Activated naive CD4-positive, alpha-beta T cell treated with anti-CD3 and anti-CD28 coated beads, Interleukin-2, amount 50 U/mL, for 72 hours (primary cell): ENCODE results near the gene KRTAP2-4. TPM values are rescaled to one million over a fixed set of nuclear protein-coding genes. Genes with fewer than 3 reads are reported as not detected.

Experiments used
- ATAC-seq, 2 donors: fragments of 150-1000 bp; cut with Tn5 transposase; 2 replicates each; pipeline ENCODE4 v1.10.0; 2021; ENCODE audit warnings: mild to moderate bottlenecking in 2 of 2, moderate library complexity in 2 of 2
- DNase-seq, 2 donors: peaks; one replicate each; pipeline ENCODE4 v3.0.0; 2021 to 2022; ENCODE audit warnings: low spot score in 2 of 2
- H3K27ac Mint-ChIP-seq, 2 donors: one replicate each; pipeline ENCODE4 v1.8.0; 2022; ENCODE audit warnings: mild to moderate bottlenecking in 2 of 2, mixed read lengths in 2 of 2
- H3K36me3 Mint-ChIP-seq, 2 donors: one replicate each; pipeline ENCODE4 v1.8.0; 2022; ENCODE audit warnings: mixed read lengths in 2 of 2
- H3K9me3 Mint-ChIP-seq, 2 donors: one replicate each; pipeline ENCODE4 v1.8.0; 2022; ENCODE audit warnings: mixed read lengths in 2 of 2
- total RNA-seq, 2 donors: library from RNA; stranded (reverse); gene quantifications; one replicate each; pipeline ENCODE4 v1.2.3, GENCODE V29; 2022

Gene KRTAP2-4
- total RNA-seq, 2 donors from 2014 or later, result not detected

GRCh38 chr17:41016578-41017215 lies 49.0 kb downstream of the KRTAP2-4 start:
- Mint-ChIP-seq H3K36me3 (no peaks in the 10 kb centered on the region), H3K9me3 (no peaks in the 10 kb centered on the region), H3K27ac (no peak overlapping the region)
- ATAC-seq, result no peak
- DNase-seq, result no peak

GRCh38 chr17:41015454-41015853 lies 50.2 kb downstream of the KRTAP2-4 start:
- Mint-ChIP-seq H3K27ac (no peak overlapping the region), H3K9me3 (no peaks in the 10 kb centered on the region), H3K36me3 (no peaks in the 10 kb centered on the region)
- no peak for DNase-seq
- no peak for ATAC-seq

Other genes with a start within 250 kb of the KRTAP2-4 start
- gene KRT10, start 243.3 kb downstream of the KRTAP2-4 start, total RNA-seq, result 10 to 100 TPM; 28.2 to 33.2 TPM
- gene KRT12, start 198.7 kb downstream of the KRTAP2-4 start, total RNA-seq, result not detected
- gene KRT20, start 180.6 kb downstream of the KRTAP2-4 start, total RNA-seq, result not detected
- not detected for gene KRT23, start 128.2 kb downstream of the KRTAP2-4 start, total RNA-seq
- not detected for gene KRT39, start 98.9 kb downstream of the KRTAP2-4 start, total RNA-seq
- not detected for gene KRT40, start 81.6 kb downstream of the KRTAP2-4 start, total RNA-seq
- not detected for gene KRTAP3-3, start 71.7 kb downstream of the KRTAP2-4 start, total RNA-seq
- gene KRTAP3-2, start 66.0 kb downstream of the KRTAP2-4 start, total RNA-seq, result not detected
- not detected for gene KRTAP3-1, start 56.8 kb downstream of the KRTAP2-4 start, total RNA-seq
- gene KRTAP1-5, start 38.7 kb downstream of the KRTAP2-4 start, total RNA-seq, result not detected
- gene KRTAP1-4, start 35.7 kb downstream of the KRTAP2-4 start, total RNA-seq, result not detected
- not detected for gene KRTAP1-3, start 31.0 kb downstream of the KRTAP2-4 start, total RNA-seq
- gene KRTAP1-1, start 24.4 kb downstream of the KRTAP2-4 start, total RNA-seq, result not detected
- not detected for gene KRTAP2-1, start 18.6 kb downstream of the KRTAP2-4 start, total RNA-seq
- gene KRTAP2-2, start 10.6 kb downstream of the KRTAP2-4 start, total RNA-seq, result not detected
- gene KRTAP2-3, start 5.8 kb downstream of the KRTAP2-4 start, total RNA-seq, result not detected
- not detected for gene KRTAP4-7, start 18.3 kb upstream of the KRTAP2-4 start, total RNA-seq
- gene KRTAP4-8, start 32.3 kb upstream of the KRTAP2-4 start, total RNA-seq, result not detected
- not detected for gene KRTAP4-16, start 36.3 kb upstream of the KRTAP2-4 start, total RNA-seq
- gene KRTAP4-9, start 39.5 kb upstream of the KRTAP2-4 start, total RNA-seq, result not detected
- not detected for gene KRTAP4-11, start 52.5 kb upstream of the KRTAP2-4 start, total RNA-seq
- not detected for gene KRTAP4-12, start 58.3 kb upstream of the KRTAP2-4 start, total RNA-seq
- gene KRTAP4-6, start 74.7 kb upstream of the KRTAP2-4 start, total RNA-seq, result not detected
- not detected for gene KRTAP4-5, start 83.9 kb upstream of the KRTAP2-4 start, total RNA-seq
- gene KRTAP4-4, start 94.9 kb upstream of the KRTAP2-4 start, total RNA-seq, result not detected
- gene KRTAP4-3, start 102.3 kb upstream of the KRTAP2-4 start, total RNA-seq, result not detected
- gene KRTAP4-2, start 112.3 kb upstream of the KRTAP2-4 start, total RNA-seq, result not detected
- not detected for gene KRTAP4-1, start 119.0 kb upstream of the KRTAP2-4 start, total RNA-seq
- gene KRTAP9-1, start 124.0 kb upstream of the KRTAP2-4 start, total RNA-seq, result not detected
- gene KRTAP9-2, start 160.8 kb upstream of the KRTAP2-4 start, total RNA-seq, result not detected
- gene KRTAP9-3, start 166.6 kb upstream of the KRTAP2-4 start, total RNA-seq, result not detected
- not detected for gene KRTAP9-8, start 172.1 kb upstream of the KRTAP2-4 start, total RNA-seq
- gene KRTAP9-4, start 183.8 kb upstream of the KRTAP2-4 start, total RNA-seq, result not detected
- not detected for gene KRTAP9-9, start 189.5 kb upstream of the KRTAP2-4 start, total RNA-seq
- gene KRTAP9-6, start 199.5 kb upstream of the KRTAP2-4 start, total RNA-seq, result not detected
- not detected for gene KRTAP9-7, start 209.8 kb upstream of the KRTAP2-4 start, total RNA-seq
- not detected for gene KRTAP29-1, start 237.0 kb upstream of the KRTAP2-4 start, total RNA-seq
- not detected for gene KRTAP16-1, start 243.4 kb upstream of the KRTAP2-4 start, total RNA-seq
- not detected for gene KRTAP17-1, start 249.8 kb upstream of the KRTAP2-4 start, total RNA-seq